Activated naive CD4-positive, alpha-beta T cell treated with anti-CD3 and anti-CD28 coated beads, Interleukin-2, amount 50 U/mL, for 72 hours (primary cell): ENCODE data around the gene SYT9. TPM values are rescaled to one million over a fixed set of nuclear protein-coding genes. Genes with fewer than 3 reads are reported as not detected.

Experiments used
- ATAC-seq, 2 donors: fragments of 150-1000 bp; cut with Tn5 transposase; 2 replicates each; pipeline ENCODE4 v1.10.0; 2021; ENCODE audit warnings: mild to moderate bottlenecking in 2 of 2, moderate library complexity in 2 of 2
- DNase-seq, 2 donors: peaks; one replicate each; pipeline ENCODE4 v3.0.0; 2021 to 2022; ENCODE audit warnings: low spot score in 2 of 2
- H3K27ac Mint-ChIP-seq, 2 donors: one replicate each; pipeline ENCODE4 v1.8.0; 2022; ENCODE audit warnings: mild to moderate bottlenecking in 2 of 2, mixed read lengths in 2 of 2
- H3K36me3 Mint-ChIP-seq, 2 donors: one replicate each; pipeline ENCODE4 v1.8.0; 2022; ENCODE audit warnings: mixed read lengths in 2 of 2
- H3K9me3 Mint-ChIP-seq, 2 donors: one replicate each; pipeline ENCODE4 v1.8.0; 2022; ENCODE audit warnings: mixed read lengths in 2 of 2
- total RNA-seq, 2 donors: library from RNA; stranded (reverse); gene quantifications; one replicate each; pipeline ENCODE4 v1.2.3, GENCODE V29; 2022

Gene SYT9
- total RNA-seq, 2 donors from 2014 or later, result 0.08 TPM; not detected in 1

- Mint-ChIP-seq H3K36me3 (no peaks in the 10 kb centered on the region), H3K9me3 (peaks cover 0 to 7% of the 10 kb centered on the region in 2 donors), H3K27ac (no peak overlapping the region)
- DNase-seq (no peak), ATAC-seq (no peak)
Measured at GRCh38 chr11:7462706-7463105, 211.0 kb downstream of the SYT9 start.

GRCh38 chr11:7467652-7468051 is 215.9 kb downstream of the SYT9 start:
- peak; percentile 86 to 99 for ATAC-seq
- H3K36me3 Mint-ChIP-seq, result no peaks in the 10 kb centered on the region
- DNase-seq, result peak in 1 of 2 donors; percentile 57
- no peaks in the 10 kb centered on the region for H3K9me3 Mint-ChIP-seq
- H3K27ac Mint-ChIP-seq, result no peak overlapping the region

GRCh38 chr11:7469351-7469865 is 217.7 kb downstream of the SYT9 start:
- DNase-seq, result no peak
- H3K36me3 Mint-ChIP-seq, result no peaks in the 10 kb centered on the region
- no peaks in the 10 kb centered on the region for H3K9me3 Mint-ChIP-seq
- no peak for ATAC-seq
- H3K27ac Mint-ChIP-seq, result peak overlapping the region in 1 of 2 donors; percentile 79

- ATAC-seq (no peak), DNase-seq (no peak)
- Mint-ChIP-seq H3K27ac (no peak overlapping the region), H3K36me3 (no peaks in the 10 kb centered on the region), H3K9me3 (no peaks in the 10 kb centered on the region)
Measured at GRCh38 chr11:7471071-7471470, 219.4 kb downstream of the SYT9 start.

- DNase-seq (no peak), ATAC-seq (no peak)
- H3K36me3 Mint-ChIP-seq, result no peaks in the 10 kb centered on the region
- no peak overlapping the region for H3K27ac Mint-ChIP-seq
- H3K9me3 Mint-ChIP-seq, result no peaks in the 10 kb centered on the region
Measured at GRCh38 chr11:7473717-7474116, 222.0 kb downstream of the SYT9 start.

GRCh38 chr11:7480113-7480512 is 228.4 kb downstream of the SYT9 start:
- H3K27ac Mint-ChIP-seq, result no peak overlapping the region
- ATAC-seq (no peak), DNase-seq (no peak)
- H3K36me3 Mint-ChIP-seq, result no peaks in the 10 kb centered on the region
- no peaks in the 10 kb centered on the region for H3K9me3 Mint-ChIP-seq

- H3K36me3 Mint-ChIP-seq, result no peaks in the 10 kb centered on the region
- H3K27ac Mint-ChIP-seq, result no peak overlapping the region
- DNase-seq, result no peak
- no peaks in the 10 kb centered on the region for H3K9me3 Mint-ChIP-seq
- ATAC-seq, result no peak
Measured at GRCh38 chr11:7484131-7484530, 232.4 kb downstream of the SYT9 start.

GRCh38 chr11:7484645-7485044 is 232.9 kb downstream of the SYT9 start:
- no peak for DNase-seq
- no peaks in the 10 kb centered on the region for H3K36me3 Mint-ChIP-seq
- no peak overlapping the region for H3K27ac Mint-ChIP-seq
- no peaks in the 10 kb centered on the region for H3K9me3 Mint-ChIP-seq
- no peak for ATAC-seq

- Mint-ChIP-seq H3K9me3 (no peaks in the 10 kb centered on the region), H3K27ac (no peak within 1 kb of the TSS), H3K36me3 (no peaks in the 10 kb centered on the region)
- ATAC-seq (no peak), DNase-seq (no peak)
Measured at GRCh38 chr11:7485186-7486097, 233.7 kb downstream of the SYT9 start, which contains the start of gene OLFML1. OLFML1 (plus strand) TSS chr11:7485506; CDS start chr11:7485876, 370 bp downstream.

GRCh38 chr11:7486098-7486780 is 234.5 kb downstream of the SYT9 start:
- Mint-ChIP-seq H3K36me3 (no peaks in the 10 kb centered on the region), H3K9me3 (no peaks in the 10 kb centered on the region), H3K27ac (no peak overlapping the region)
- DNase-seq, result no peak
- no peak for ATAC-seq

GRCh38 chr11:7486781-7487140 is 235.1 kb downstream of the SYT9 start:
- H3K9me3 Mint-ChIP-seq, result no peaks in the 10 kb centered on the region
- ATAC-seq (no peak), DNase-seq (no peak)
- no peaks in the 10 kb centered on the region for H3K36me3 Mint-ChIP-seq
- H3K27ac Mint-ChIP-seq, result no peak overlapping the region

- H3K9me3 Mint-ChIP-seq, result no peaks in the 10 kb centered on the region
- H3K27ac Mint-ChIP-seq, result no peak overlapping the region
- no peaks in the 10 kb centered on the region for H3K36me3 Mint-ChIP-seq
- DNase-seq (no peak), ATAC-seq (no peak)
Measured at GRCh38 chr11:7487360-7487759, 235.7 kb downstream of the SYT9 start.

GRCh38 chr11:7488681-7489080 is 237.0 kb downstream of the SYT9 start:
- Mint-ChIP-seq H3K9me3 (no peaks in the 10 kb centered on the region), H3K36me3 (no peaks in the 10 kb centered on the region), H3K27ac (no peak overlapping the region)
- DNase-seq, result no peak
- no peak for ATAC-seq

- Mint-ChIP-seq H3K27ac (no peak overlapping the region), H3K36me3 (no peaks in the 10 kb centered on the region), H3K9me3 (no peaks in the 10 kb centered on the region)
- ATAC-seq (no peak), DNase-seq (no peak)
Measured at GRCh38 chr11:7489376-7489775, 237.7 kb downstream of the SYT9 start.

- H3K9me3 Mint-ChIP-seq, result no peaks in the 10 kb centered on the region
- no peak for ATAC-seq
- no peak for DNase-seq
- H3K27ac Mint-ChIP-seq, result no peak overlapping the region
- no peaks in the 10 kb centered on the region for H3K36me3 Mint-ChIP-seq
Measured at GRCh38 chr11:7490054-7490453, 238.3 kb downstream of the SYT9 start.

GRCh38 chr11:7490535-7490934 is 238.8 kb downstream of the SYT9 start:
- H3K9me3 Mint-ChIP-seq, result no peaks in the 10 kb centered on the region
- DNase-seq (no peak), ATAC-seq (no peak)
- no peak overlapping the region for H3K27ac Mint-ChIP-seq
- no peaks in the 10 kb centered on the region for H3K36me3 Mint-ChIP-seq

GRCh38 chr11:7492253-7492652 is 240.5 kb downstream of the SYT9 start:
- Mint-ChIP-seq H3K9me3 (peaks cover 0 to 4% of the 10 kb centered on the region in 2 donors), H3K36me3 (peaks cover 0 to 6% of the 10 kb centered on the region in 2 donors), H3K27ac (no peak overlapping the region)
- DNase-seq, result no peak
- ATAC-seq, result no peak
